DMS53 (cell line): ENCODE results near the gene ESPN.
A peak's percentile ranks its signal among the peaks of the same experiment; 100 is the strongest.

Source experiments
- DNase-seq: peaks from one replicate; lab custom pipeline; 2025; lab: John Stamatoyannopoulos, UW

The ESPN gene

GRCh38 chr1:6466751-6467150 lies 42.2 kb downstream of the ESPN start:
- DNase-seq = no peak

- DNase-seq = no peak
Measured at GRCh38 chr1:6467224-6467623, 42.6 kb downstream of the ESPN start.

DNA sequence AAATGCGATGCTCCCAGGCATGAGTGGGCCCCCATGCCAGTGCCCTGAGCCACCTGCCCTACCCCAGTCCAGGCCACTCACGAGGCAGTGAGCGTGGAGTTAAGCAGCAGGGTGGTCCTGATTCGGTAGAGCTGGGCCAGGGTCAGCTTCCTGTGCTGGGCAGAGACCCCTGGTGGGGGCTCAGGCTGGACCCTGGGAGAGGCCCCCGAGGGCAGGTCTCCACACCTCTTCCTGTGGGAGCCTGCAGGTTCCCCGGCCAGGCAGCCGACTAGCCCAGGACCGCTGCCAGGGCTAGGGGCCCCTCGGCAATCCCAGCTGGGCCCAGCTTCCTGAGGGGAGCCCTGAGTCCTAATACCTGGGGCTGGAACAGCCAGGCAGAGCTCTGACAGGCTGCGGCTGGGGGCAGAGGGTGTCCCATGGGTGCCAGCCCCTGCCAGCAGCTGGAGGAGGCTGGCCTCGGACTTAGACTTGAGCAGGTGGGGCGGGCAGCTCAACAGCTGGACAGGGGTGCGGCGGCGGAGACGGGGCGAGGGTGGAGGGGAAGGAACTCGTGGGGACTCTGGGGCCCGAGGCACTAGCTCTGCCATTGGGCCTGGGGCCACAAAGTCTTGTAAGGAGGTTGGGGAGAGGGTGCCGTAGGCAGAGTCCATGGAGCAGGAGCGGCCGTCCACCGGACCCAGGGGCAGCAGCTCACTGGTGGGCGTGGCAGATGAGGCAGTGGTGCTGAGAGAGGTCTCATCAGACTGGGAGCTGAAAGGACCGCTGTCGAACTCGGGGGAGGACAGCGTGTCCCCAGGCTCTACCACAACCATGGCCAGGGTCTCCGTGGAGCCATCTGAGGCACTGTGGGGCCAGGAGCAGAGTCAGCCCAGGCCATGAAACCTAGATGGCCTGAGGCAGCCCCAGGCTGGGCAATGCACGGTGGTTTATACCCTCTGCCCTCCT lies 43.4 kb downstream of the ESPN start:
- DNase-seq = no peak

GRCh38 chr1:6468729-6469461 lies 44.3 kb downstream of the ESPN start:
- DNase-seq = no peak

- DNase-seq = no peak
Measured at GRCh38 chr1:6470132-6471085, 45.8 kb downstream of the ESPN start.

GRCh38 chr1:6471086-6471969 lies 46.8 kb downstream of the ESPN start:
- no peak for DNase-seq

DNA sequence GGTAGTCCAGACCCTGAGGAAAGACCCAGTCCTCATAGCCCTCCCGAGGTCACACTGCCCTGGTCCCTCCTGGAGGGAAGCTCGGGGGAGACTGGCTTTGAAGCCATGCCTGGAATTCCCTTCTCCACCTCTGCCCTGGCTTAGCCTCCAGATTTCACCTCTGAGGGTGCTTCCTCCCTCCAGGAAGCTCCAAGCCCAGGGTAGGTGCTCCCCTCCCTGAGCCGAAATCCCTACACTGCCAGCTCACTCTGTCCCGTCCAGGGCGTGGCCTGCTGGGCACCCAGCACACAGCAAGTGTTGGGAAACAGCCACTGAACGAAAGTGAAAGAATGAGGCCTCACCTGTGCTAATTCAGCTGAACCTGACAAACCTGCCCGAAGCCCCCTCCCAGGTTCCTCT lies 47.4 kb downstream of the ESPN start:
- DNase-seq = no peak

DNA sequence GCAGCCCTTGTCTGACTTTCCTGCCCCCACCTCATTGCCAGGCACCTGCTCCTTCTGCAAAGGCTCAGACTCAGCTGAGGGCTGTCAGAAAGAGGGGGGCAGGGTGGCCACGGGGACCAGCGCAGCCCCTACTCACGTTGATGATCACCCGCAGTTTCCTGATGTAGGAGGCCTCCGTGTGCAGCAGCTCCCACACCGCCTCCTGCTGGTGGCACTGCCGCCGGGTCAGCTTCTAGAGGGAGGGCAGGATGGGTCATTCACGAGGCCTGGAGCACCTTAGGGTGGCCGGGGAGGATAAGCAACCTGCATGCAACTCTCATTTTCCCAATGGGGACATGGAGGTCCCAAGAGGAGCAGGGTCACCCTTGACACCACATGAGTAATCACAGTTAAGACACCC lies 47.8 kb downstream of the ESPN start:
- DNase-seq = peak; percentile 29

DNA sequence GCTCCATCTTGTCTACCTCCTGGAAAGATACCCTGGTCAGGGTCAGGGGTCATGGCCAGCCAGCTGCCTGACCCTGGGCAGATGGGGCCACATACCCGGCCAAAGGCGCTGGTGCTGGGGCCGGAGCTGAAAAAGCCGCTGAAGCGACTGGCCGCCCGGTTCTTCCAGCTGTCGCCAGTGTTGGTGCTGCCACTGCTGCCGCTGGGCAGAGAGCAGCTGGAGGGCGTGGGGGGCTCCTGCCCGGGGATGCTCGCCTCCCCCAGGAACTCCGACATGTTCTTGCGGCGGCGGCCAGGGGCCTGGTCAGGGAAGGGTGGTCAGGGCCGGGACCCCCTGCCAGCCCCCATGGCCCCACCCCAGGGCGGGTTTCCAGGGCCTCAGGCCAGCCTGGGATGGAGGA lies 48.6 kb downstream of the ESPN start:
- DNase-seq = peak; percentile 46

- peak; percentile 96 for DNase-seq
Measured at GRCh38 chr1:6473974-6474814, 49.6 kb downstream of the ESPN start.

- DNase-seq = peak; percentile 80
Measured at GRCh38 chr1:6474815-6475282, 50.3 kb downstream of the ESPN start.

GRCh38 chr1:6475381-6476133 lies 51.0 kb downstream of the ESPN start:
- peak; percentile 86 for DNase-seq

DNA sequence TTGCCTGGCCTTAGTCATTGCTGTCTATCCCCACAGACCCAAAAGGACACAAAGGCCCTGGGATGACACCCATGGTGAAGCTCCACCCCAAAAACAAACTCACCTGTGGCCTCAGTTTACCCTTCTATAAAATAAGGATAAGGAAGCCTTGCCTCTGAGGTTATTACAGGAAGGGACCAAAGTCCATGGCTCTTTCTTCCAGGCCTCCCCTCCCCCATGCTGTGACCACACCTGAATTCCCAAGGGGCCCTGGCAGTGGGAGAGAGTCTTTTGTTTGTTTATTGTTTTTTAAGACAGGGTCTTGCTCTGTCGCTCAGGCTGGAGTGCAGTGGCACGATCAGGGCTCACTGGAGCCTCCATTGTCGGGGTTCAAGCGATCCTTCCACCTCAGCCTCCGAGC lies 51.9 kb downstream of the ESPN start:
- no peak for DNase-seq

- DNase-seq = no peak
Measured at GRCh38 chr1:6477039-6477820, 52.7 kb downstream of the ESPN start.

DNA sequence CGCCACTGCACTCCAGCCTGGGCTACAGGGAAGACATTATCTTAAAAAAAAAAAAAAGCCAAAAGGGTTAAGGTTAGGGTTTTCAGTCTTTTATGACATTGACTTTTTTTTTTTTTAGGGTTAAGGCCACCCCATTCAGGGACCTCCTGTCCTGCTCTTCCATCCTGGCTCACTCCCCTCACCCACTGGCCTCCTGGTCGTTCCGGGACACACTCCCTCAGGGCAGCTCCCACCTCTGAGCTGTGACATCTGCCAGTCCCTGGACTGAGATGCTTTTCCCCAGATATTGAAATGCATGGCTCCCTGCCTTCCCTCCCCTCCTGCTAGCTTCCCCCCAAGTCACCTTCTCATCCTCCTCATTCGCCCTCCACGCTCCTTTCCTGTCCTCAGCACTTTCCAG lies 57.2 kb downstream of the ESPN start:
- DNase-seq = no peak

- peak; percentile 95 for DNase-seq
Measured at GRCh38 chr1:6483017-6483760, 58.6 kb downstream of the ESPN start.

- no peak for DNase-seq
Measured at GRCh38 chr1:6483761-6484117, 59.2 kb downstream of the ESPN start.

DNA sequence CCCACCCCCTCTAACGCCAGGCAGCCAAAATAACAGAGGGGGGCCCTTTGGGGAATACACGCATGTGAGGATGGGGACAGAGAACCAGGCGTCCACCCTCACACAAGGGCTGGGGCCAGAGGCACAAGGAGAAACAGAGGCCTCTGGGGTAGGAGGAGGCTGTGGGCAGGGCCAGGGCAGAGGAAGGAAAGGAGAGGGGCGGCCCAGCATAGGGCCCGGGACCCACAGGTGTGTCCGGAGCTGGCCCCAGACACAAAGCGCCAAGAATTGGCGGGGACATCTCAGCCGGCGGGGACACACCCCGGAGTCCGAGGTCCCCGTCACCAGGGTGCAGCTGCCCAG lies 60.2 kb downstream of the ESPN start:
- peak; percentile 54 for DNase-seq
